Measurements from ENCODE around the gene CLASRP. TPM values are rescaled to one million over a fixed set of nuclear protein-coding genes. Genes with fewer than 3 reads are reported as not detected.

The CLASRP gene
- total and polyA plus RNA-seq, 9 of the 15 experiments (the other 6 are each of a cell fraction or from before 2014, with no cell fraction given), result 0.94 to 86.3 (median 44.0) TPM

DNA sequence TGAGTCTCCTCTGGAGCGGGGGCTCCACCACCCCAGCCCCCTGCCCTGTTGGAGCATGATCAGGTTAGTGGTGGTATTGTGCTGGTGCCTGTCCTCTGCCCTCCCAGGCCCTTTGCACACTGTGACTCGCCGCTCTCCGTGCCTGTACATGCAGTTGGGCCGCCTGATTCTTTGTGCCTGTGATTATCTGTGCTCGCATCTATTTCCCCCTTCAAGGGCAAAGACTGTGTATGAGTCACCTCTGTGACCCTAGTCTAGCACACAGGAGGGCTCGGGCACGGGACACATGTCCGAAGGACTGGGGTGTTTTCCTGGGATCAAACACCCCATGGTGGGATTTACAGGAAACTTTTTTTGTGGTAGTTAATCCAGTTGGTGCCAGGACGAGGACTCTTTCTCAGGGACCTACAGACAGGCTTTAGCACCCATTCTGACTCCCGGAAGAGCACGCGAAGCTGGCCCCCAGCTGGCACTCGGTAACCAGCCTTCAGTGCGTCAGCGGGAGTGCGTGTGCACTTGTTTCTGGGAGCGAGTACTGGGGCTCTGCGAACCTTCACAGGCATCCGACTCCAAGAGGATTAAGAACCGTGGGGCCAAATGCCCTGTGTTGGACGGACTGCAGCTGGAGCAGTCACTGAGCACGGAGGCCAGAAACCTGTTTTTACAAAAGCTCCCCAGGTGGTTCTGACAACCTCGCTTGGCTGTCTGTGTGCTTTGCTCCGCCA is 60.8 kb downstream of the CLASRP start (continued):
- TF ChIP-seq, protein P1, sequence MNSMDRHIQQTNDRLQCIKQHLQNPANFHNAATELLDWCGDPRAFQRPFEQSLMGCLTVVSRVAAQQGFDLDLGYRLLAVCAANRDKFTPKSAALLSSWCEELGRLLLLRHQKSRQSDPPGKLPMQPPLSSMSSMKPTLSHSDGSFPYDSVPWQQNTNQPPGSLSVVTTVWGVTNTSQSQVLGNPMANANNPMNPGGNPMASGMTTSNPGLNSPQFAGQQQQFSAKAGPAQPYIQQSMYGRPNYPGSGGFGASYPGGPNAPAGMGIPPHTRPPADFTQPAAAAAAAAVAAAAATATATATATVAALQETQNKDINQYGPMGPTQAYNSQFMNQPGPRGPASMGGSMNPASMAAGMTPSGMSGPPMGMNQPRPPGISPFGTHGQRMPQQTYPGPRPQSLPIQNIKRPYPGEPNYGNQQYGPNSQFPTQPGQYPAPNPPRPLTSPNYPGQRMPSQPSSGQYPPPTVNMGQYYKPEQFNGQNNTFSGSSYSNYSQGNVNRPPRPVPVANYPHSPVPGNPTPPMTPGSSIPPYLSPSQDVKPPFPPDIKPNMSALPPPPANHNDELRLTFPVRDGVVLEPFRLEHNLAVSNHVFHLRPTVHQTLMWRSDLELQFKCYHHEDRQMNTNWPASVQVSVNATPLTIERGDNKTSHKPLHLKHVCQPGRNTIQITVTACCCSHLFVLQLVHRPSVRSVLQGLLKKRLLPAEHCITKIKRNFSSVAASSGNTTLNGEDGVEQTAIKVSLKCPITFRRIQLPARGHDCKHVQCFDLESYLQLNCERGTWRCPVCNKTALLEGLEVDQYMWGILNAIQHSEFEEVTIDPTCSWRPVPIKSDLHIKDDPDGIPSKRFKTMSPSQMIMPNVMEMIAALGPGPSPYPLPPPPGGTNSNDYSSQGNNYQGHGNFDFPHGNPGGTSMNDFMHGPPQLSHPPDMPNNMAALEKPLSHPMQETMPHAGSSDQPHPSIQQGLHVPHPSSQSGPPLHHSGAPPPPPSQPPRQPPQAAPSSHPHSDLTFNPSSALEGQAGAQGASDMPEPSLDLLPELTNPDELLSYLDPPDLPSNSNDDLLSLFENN (IDR thresholded peaks at IDR 0.05; ENCODE audit: low read depth in 2 of 2, low read length in 2 of 2), result no peak
- TF ChIP-seq ZNF212 (CRISPR knock-in tag; IDR thresholded peaks at IDR 0.05) (no peak), PCBP2 (IDR thresholded peaks at IDR 0.05; ENCODE audit: low read depth, low read length, poor library complexity, severe bottlenecking) (no peak), HCFC1 (IDR thresholded peaks at IDR 0.05; ENCODE audit: low read depth, low read length) (no peak), SMAD4 (CRISPR knock-in tag; conservative IDR thresholded peaks at IDR 0.05) (no peak)
- TF ChIP-seq, protein P2, sequence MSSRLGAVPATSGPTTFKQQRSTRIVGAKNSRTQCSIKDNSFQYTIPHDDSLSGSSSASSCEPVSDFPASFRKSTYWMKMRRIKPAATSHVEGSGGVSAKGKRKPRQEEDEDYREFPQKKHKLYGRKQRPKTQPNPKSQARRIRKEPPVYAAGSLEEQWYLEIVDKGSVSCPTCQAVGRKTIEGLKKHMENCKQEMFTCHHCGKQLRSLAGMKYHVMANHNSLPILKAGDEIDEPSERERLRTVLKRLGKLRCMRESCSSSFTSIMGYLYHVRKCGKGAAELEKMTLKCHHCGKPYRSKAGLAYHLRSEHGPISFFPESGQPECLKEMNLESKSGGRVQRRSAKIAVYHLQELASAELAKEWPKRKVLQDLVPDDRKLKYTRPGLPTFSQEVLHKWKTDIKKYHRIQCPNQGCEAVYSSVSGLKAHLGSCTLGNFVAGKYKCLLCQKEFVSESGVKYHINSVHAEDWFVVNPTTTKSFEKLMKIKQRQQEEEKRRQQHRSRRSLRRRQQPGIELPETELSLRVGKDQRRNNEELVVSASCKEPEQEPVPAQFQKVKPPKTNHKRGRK (tag; IDR thresholded peaks at IDR 0.05), result no peak
- TF ChIP-seq, protein P3, sequence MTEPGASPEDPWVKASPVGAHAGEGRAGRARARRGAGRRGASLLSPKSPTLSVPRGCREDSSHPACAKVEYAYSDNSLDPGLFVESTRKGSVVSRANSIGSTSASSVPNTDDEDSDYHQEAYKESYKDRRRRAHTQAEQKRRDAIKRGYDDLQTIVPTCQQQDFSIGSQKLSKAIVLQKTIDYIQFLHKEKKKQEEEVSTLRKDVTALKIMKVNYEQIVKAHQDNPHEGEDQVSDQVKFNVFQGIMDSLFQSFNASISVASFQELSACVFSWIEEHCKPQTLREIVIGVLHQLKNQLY (CRISPR knock-in tag; conservative IDR thresholded peaks at IDR 0.05), result no peak
- TF ChIP-seq, protein P4, sequence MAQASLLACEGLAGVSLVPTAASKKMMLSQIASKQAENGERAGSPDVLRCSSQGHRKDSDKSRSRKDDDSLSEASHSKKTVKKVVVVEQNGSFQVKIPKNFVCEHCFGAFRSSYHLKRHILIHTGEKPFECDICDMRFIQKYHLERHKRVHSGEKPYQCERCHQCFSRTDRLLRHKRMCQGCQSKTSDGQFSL (CRISPR knock-in tag; IDR thresholded peaks at IDR 0.05), result no peak
- TF ChIP-seq, protein P4 (tag; IDR thresholded peaks at IDR 0.05), result no peak
- TF ChIP-seq, protein P5, sequence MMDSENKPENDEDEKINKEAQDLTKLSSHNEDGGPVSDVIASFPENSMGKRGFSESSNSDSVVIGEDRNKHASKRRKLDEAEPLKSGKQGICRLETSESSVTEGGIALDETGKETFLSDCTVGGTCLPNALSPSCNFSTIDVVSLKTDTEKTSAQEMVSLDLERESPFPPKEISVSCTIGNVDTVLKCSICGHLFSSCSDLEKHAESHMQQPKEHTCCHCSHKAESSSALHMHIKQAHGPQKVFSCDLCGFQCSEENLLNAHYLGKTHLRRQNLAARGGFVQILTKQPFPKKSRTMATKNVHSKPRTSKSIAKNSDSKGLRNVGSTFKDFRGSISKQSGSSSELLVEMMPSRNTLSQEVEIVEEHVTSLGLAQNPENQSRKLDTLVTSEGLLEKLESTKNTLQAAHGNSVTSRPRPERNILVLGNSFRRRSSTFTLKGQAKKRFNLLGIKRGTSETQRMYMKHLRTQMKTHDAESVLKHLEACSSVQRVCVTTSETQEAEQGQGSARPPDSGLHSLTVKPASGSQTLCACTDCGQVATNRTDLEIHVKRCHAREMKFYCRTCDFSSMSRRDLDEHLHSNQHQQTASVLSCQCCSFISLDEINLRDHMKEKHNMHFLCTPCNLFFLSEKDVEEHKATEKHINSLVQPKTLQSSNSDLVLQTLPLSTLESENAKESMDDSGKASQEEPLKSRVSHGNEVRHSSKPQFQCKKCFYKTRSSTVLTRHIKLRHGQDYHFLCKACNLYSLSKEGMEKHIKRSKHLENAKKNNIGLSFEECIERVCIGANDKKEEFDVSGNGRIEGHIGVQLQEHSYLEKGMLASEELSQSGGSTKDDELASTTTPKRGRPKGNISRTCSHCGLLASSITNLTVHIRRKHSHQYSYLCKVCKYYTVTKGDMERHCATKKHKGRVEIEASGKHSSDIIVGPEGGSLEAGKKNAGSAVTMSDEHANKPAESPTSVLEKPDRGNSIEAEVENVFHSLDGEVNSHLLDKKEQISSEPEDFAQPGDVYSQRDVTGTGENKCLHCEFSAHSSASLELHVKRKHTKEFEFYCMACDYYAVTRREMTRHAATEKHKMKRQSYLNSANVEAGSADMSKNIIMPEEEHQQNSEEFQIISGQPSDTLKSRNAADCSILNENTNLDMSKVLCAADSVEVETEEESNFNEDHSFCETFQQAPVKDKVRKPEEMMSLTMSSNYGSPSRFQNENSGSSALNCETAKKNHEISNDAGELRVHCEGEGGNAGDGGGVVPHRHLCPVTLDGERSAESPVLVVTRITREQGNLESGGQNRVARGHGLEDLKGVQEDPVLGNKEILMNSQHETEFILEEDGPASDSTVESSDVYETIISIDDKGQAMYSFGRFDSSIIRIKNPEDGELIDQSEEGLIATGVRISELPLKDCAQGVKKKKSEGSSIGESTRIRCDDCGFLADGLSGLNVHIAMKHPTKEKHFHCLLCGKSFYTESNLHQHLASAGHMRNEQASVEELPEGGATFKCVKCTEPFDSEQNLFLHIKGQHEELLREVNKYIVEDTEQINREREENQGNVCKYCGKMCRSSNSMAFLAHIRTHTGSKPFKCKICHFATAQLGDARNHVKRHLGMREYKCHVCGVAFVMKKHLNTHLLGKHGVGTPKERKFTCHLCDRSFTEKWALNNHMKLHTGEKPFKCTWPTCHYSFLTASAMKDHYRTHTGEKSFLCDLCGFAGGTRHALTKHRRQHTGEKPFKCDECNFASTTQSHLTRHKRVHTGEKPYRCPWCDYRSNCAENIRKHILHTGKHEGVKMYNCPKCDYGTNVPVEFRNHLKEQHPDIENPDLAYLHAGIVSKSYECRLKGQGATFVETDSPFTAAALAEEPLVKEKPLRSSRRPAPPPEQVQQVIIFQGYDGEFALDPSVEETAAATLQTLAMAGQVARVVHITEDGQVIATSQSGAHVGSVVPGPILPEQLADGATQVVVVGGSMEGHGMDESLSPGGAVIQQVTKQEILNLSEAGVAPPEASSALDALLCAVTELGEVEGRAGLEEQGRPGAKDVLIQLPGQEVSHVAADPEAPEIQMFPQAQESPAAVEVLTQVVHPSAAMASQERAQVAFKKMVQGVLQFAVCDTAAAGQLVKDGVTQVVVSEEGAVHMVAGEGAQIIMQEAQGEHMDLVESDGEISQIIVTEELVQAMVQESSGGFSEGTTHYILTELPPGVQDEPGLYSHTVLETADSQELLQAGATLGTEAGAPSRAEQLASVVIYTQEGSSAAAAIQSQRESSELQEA (IDR thresholded peaks at IDR 0.05; ENCODE audit: low read depth), result no peak
